CD4-positive, alpha-beta T cell (primary cell): ENCODE results near the gene WASF1. TPM values are rescaled to one million over a fixed set of nuclear protein-coding genes. Genes with fewer than 3 reads are reported as not detected.

Source experiments
- ATAC-seq: fragments of 200-7000 bp; cut with Tn5 transposase; one replicate; pipeline ENCODE4 v1.10.0; 2022; ENCODE audit warnings: mild to moderate bottlenecking; ENCODE audit not compliant: poor library complexity
- CTCF ChIA-PET: fragments of 350-600 bp; sonication (Branson Sonifier 250); formaldehyde crosslinking; loops from one replicate; lab custom pipeline; 2021; ENCODE audit warnings: antibody characterized with exemption, inconsistent platforms; lab: Charles Lee
- POLR2A ChIA-PET: fragments of 350-600 bp; sonication (Branson Sonifier 250); formaldehyde crosslinking; loops from one replicate; lab custom pipeline; 2021; ENCODE audit warnings: antibody characterized with exemption, inconsistent platforms; lab: Charles Lee
- DNase-seq, 14 experiments: peaks; one replicate each; pipeline ENCODE4 v3.0.0-alpha.2; 2013 to 2020; ENCODE audit warnings: mixed read lengths in 2 of 14
- H3K27ac ChIP-seq, 2 donors: one replicate each; pipeline versions ENCODE4 v1.5.1 to v1.7.0; 2013; ENCODE audit warnings: low read length in 2 of 2, low read depth in 1 of 2, mild to moderate bottlenecking in 1 of 2
- H3K27me3 ChIP-seq, 2 experiments: 1 replicate in 1 of 2; 2 replicates in 1 of 2; pipeline versions ENCODE4 v1.6.1 to v1.7.0; 2013; ENCODE audit warnings: low read length in 2 of 2, control low read depth in 1 of 2, mild to moderate bottlenecking in 1 of 2, moderate library complexity in 1 of 2; ENCODE audit not compliant: insufficient read depth in 2 of 2, control insufficient read depth in 1 of 2
- H3K36me3 ChIP-seq: one replicate; pipeline ENCODE4 v1.6.1; 2013; ENCODE audit warnings: low read length, control low read depth; ENCODE audit not compliant: insufficient read depth
- H3K4me1 ChIP-seq: one replicate; pipeline ENCODE4 v1.6.1; 2013; ENCODE audit warnings: low read length, control low read depth; ENCODE audit not compliant: insufficient read depth
- H3K4me3 ChIP-seq: one replicate; pipeline ENCODE4 v1.5.1; 2013; ENCODE audit warnings: mild to moderate bottlenecking, low read length, moderate library complexity
- H3K9me3 ChIP-seq, 2 experiments: 1 replicate in 1 of 2; 2 replicates in 1 of 2; pipeline versions ENCODE4 v1.6.1 to v1.7.0; 2013; ENCODE audit warnings: low read length in 2 of 2, mild to moderate bottlenecking in 2 of 2, control low read depth in 1 of 2, moderate library complexity in 1 of 2; ENCODE audit not compliant: control insufficient read depth in 1 of 2, insufficient read depth in 1 of 2
- H3K27ac Mint-ChIP-seq: one replicate; pipeline ENCODE4 v1.8.0; 2020; ENCODE audit warnings: mixed read lengths
- H3K27me3 Mint-ChIP-seq: one replicate; pipeline ENCODE4 v1.8.0; 2021; ENCODE audit warnings: mixed read lengths
- H3K36me3 Mint-ChIP-seq: one replicate; pipeline ENCODE4 v1.8.0; 2021; ENCODE audit warnings: low read depth, mixed read lengths
- H3K4me1 Mint-ChIP-seq: one replicate; pipeline ENCODE4 v1.8.0; 2021; ENCODE audit warnings: low read depth, mixed read lengths
- H3K4me3 Mint-ChIP-seq: one replicate; pipeline ENCODE4 v1.8.0; 2020; ENCODE audit warnings: mild to moderate bottlenecking, mixed read lengths
- H3K9me3 Mint-ChIP-seq: one replicate; pipeline ENCODE4 v1.8.0; 2020; ENCODE audit warnings: mixed read lengths
- intact Hi-C, 2 experiments: fragments of 100-400 bp; cut with DNase I in 1 of 2; cut with micrococcal nuclease in 1 of 2; formaldehyde crosslinking; loops; one replicate each; pipeline versions ENCODE4 v1.15.1 to v1.9.0; 2023 to 2025; cut with DNase I, micrococcal nuclease
- total RNA-seq, 174 experiments: library from RNA in 2 of 174; stranded (reverse) in 2 of 174; gene quantifications; one replicate each; pipeline ENCODE4 v1.2.3 and lab custom pipeline; 2021 to 2026
- TF ChIP-seq, protein P1 (sequence below): fragments of 200-600 bp; IDR thresholded peaks from one replicate; pipeline ENCODE4 v1.8.0; 2022; ENCODE audit warnings: antibody characterized with exemption, mild to moderate bottlenecking

Gene WASF1
- total RNA-seq, 2 experiments from 2014 or later, result 0.19 to 0.22 TPM

DNA sequence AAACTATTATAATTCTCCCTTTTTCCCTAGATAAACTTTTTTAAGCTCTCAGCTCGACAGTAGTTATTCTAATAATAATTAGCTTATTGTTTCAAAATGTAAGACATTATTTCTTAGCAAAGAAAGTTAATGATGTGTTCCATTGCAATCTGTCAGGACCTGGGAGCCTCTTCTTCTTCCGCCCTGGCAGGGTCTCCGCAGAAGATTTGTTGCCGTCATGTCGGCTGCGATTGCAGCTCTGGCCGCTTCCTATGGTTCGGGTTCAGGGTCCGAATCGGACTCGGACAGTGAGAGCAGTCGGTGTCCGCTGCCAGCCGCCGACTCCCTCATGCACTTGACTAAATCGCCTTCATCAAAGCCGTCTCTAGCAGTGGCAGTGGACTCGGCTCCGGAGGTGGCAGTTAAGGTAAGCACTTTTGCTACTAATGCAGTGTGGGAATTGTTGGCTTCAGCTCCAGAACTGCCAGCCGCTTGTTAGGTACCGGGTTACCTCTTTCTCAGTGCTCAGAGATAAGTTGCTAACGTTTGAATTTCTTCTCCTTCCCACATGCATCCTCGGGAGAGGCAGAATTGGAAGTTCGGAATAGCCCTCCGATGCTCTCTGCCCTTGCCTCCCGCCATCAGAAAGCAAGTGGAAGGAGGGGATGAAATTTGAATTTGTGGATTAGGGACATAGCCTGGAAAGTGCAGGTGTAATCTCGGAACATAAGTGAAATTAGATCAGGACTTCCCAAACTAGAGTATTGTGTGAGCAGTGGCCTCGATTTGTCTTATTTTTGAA, 948 bp upstream of the WASF1 start, which contains the start of gene CDC40:
CDC40 (plus strand) TSS at position 200 of the 781 bp plus-strand sequence; CDS start at position 218, 18 bp downstream.
- intact Hi-C loops, result loop anchor here (2.0 to 10.0 kb wide), 5 partner anchors 16 to 1904 kb away; partner anchors contain the start of genes AK9 (in 1 of the 2), CEP57L1 (in 1 of the 2), FAM229B (in 1 of the 2) and FIG4 (in 1 of the 2)
- Histone ChIP-seq H3K36me3 (peaks cover 3% of the 10 kb centered on the region), H3K27me3 (peaks cover 0 to 2% of the 10 kb centered on the region in 2 experiments), H3K9me3 (no peaks in the 10 kb centered on the region), H3K4me1 (peaks cover 30% of the 10 kb centered on the region), H3K27ac (peak within 1 kb of the TSS; percentile 74 to 78), H3K4me3 (peak within 1 kb of the TSS; percentile 95)
- H3K27me3 Mint-ChIP-seq, result peaks cover 2% of the 10 kb centered on the region
- ATAC-seq (peak; percentile 60), DNase-seq (peak in 12 of 14 experiments; percentile 38 to 78 (median 46))
- TF ChIP-seq, protein P1, sequence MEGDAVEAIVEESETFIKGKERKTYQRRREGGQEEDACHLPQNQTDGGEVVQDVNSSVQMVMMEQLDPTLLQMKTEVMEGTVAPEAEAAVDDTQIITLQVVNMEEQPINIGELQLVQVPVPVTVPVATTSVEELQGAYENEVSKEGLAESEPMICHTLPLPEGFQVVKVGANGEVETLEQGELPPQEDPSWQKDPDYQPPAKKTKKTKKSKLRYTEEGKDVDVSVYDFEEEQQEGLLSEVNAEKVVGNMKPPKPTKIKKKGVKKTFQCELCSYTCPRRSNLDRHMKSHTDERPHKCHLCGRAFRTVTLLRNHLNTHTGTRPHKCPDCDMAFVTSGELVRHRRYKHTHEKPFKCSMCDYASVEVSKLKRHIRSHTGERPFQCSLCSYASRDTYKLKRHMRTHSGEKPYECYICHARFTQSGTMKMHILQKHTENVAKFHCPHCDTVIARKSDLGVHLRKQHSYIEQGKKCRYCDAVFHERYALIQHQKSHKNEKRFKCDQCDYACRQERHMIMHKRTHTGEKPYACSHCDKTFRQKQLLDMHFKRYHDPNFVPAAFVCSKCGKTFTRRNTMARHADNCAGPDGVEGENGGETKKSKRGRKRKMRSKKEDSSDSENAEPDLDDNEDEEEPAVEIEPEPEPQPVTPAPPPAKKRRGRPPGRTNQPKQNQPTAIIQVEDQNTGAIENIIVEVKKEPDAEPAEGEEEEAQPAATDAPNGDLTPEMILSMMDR, result no peak
- peaks cover 10% of the 10 kb centered on the region for H3K36me3 Mint-ChIP-seq
- H3K4me1 Mint-ChIP-seq, result peaks cover 13% of the 10 kb centered on the region
- CTCF ChIA-PET, result interaction anchor here (1.0 kb wide), 1 partner anchor 8 kb away, joined by 3 read pairs; no protein-coding TSS in a partner anchor
- H3K27ac Mint-ChIP-seq, result no peak within 1 kb of the TSS
- no peaks in the 10 kb centered on the region for H3K9me3 Mint-ChIP-seq
- no peak within 1 kb of the TSS for H3K4me3 Mint-ChIP-seq
- POLR2A ChIA-PET, result interaction anchor here (0.7 to 3.8 kb wide), 18 partner anchors 8 to 1919 kb away, joined by 3 to 18 read pairs (median 4); partner anchors contain the start of genes AK9, AMD1, CD164 and CEP57L1

DNA sequence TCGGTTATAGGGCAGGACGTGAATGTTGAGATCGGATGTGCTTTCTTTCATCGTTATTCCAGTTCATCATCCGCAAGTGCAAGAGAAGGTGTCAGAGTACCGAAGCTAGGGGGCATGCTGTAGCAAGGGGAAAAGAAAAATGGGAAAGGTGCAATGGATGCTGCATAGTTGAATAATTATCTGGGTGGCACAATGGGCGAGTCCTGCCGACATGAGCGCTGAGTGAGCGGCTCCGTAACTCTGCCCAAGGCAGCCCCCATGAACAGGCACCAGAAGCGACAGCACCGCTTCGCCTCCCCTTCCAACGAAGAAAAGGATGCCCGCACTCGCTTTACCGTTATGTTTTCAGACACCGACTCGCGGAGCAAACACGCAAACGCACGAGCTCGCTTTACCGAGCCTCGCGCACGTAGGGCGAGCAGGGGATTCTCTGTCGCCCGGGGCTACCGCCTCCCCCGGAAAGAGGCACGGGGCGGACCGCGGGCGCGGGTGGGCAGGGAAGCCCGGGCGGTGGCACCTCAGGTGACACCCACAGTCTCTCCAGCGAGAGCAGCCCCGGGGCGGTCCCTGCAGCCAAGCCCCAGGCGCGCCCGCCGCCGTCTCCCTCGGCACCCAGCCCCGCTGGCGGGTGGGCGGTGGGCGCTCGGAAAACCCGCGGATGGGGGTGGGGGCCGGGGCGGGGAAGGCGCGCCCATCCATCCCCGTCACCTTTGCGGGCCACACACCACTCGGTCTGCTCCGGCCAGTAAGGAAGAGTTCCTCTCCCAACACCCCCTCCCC, 654 bp downstream of the WASF1 start:
- Mint-ChIP-seq H3K4me3 (peak overlapping the region; percentile 84), H3K9me3 (no peaks in the 10 kb centered on the region), H3K4me1 (peaks cover 12% of the 10 kb centered on the region), H3K27ac (peak overlapping the region; percentile 16), H3K27me3 (peaks cover 16% of the 10 kb centered on the region), H3K36me3 (peaks cover 10% of the 10 kb centered on the region)
- ATAC-seq, result peak; percentile 38
- intact Hi-C loops, result loop anchor here (1.0 to 10.0 kb wide), 6 partner anchors 212 to 1884 kb away; partner anchors contain the start of genes AFG1L (in 1 of the 2), CDK19 (in 1 of the 2) and GTF3C6 (in 1 of the 2)
- Histone ChIP-seq H3K4me3 (peak overlapping the region; percentile 95), H3K36me3 (peaks cover 3% of the 10 kb centered on the region), H3K4me1 (peaks cover 28% of the 10 kb centered on the region), H3K27ac (peak overlapping the region in 1 of 2 donors; percentile 53), H3K27me3 (peaks cover 3 to 13% of the 10 kb centered on the region in 2 experiments), H3K9me3 (no peaks in the 10 kb centered on the region)
- ChIA-PET POLR2A (interaction anchor here (0.6 to 3.8 kb wide), 11 partner anchors 10 to 1884 kb away, joined by 3 to 18 read pairs (median 3); partner anchors contain the start of genes AFG1L and SMPD2), CTCF (interaction anchor here (0.8 to 1.7 kb wide), 5 partner anchors 18 to 1084 kb away, joined by 3 to 4 read pairs (median 3); partner anchors contain the start of genes CEP57L1 and SESN1)
- DNase-seq, result peak; percentile 21 to 89 (median 48)
- TF ChIP-seq, protein P1, result peak; percentile 54
